Large intestine (tissue), 3 donors: ENCODE results near the gene ATP11A. TPM values are rescaled to one million over a fixed set of nuclear protein-coding genes. Genes with fewer than 3 reads are reported as not detected.
A peak's percentile ranks its signal among the peaks of the same experiment; 100 is the strongest.
"Not testable (repeated sequence)": the region's sequence is repeated elsewhere in the genome, so short reads cannot be mapped to it uniquely, and the experiment has no call there.

Experiments
- DNase-seq, 2 donors: peaks; one replicate each; pipeline versions ENCODE4 v3.0.0 to v3.0.0-alpha.2; 2013
- H3K27ac ChIP-seq: one replicate; pipeline ENCODE4 v1.5.1; 2013; ENCODE audit warnings: low read length
- H3K27me3 ChIP-seq: 2 replicates; pipeline ENCODE4 v1.6.1; 2013; ENCODE audit warnings: low read length; ENCODE audit not compliant: control insufficient read depth, insufficient read depth
- H3K36me3 ChIP-seq: 2 replicates; pipeline ENCODE4 v1.6.1; 2013; ENCODE audit warnings: low read length; ENCODE audit not compliant: control insufficient read depth, insufficient read depth
- H3K4me1 ChIP-seq: one replicate; pipeline ENCODE4 v1.6.1; 2013; ENCODE audit warnings: low read length; ENCODE audit not compliant: control insufficient read depth, insufficient read depth
- H3K4me3 ChIP-seq: one replicate; pipeline ENCODE4 v1.5.1; 2013; ENCODE audit warnings: low read length
- H3K9me3 ChIP-seq: one replicate; pipeline ENCODE4 v1.6.1; 2013; ENCODE audit warnings: mild to moderate bottlenecking, low read depth, low read length, moderate library complexity; ENCODE audit not compliant: control insufficient read depth
- WGBS: methylation state at CpG from one replicate; pipeline ENCODE4 v1.1.5; 2013; ENCODE audit warnings: low lambda C conversion rate; ENCODE audit not compliant: insufficient coverage; 5-methylcytosine and 5-hydroxymethylcytosine counted together
- polyA plus RNA-seq: library from polyadenylated mRNA; unstranded; fragments of 120-200 nt; gene quantifications from one replicate; pipeline ENCODE4 v1.2.1, GENCODE V29; 2013

The ATP11A gene
- polyA plus RNA-seq, 1 donor = 95.6 TPM

DNA sequence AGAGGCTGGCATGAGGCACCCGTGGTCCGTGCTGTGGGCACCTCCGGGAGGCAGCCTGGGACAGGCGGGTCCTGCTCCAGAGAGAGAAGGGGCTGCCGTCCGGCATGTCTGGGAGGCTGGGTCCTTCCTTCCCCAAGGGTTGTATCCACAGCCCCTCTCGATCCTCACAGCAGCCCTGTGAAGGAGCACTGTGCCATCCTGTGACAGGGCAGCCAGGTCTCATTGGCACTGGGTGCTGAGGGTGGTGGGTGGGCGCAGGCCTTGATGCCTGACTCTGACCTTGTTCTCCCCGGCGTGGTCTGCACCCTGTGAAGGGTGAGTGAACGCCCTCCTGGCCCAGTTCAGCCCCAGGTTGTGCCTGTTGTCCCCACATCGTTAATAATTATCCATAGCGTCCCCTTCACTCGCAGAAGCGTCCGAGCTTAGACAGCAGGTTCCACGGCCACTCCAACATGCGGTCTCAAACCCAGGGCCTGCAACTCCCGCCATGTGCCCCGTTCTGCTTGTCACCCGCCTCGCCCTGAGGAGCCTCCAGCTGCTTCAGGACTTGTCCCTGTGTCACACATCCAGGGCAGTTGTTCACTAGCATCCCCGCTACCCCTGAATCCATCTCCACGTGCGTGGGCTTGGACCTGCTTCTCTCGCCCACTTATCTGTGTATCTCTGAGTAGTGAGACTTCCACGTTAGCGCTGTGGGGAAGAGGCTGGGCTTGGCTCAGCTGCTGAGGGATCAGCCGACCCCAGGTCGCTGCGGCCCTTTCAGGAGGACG, 10.6 kb downstream of the ATP11A start:
- peaks cover 11% of the 10 kb centered on the region for H3K4me1 ChIP-seq
- DNase-seq = no peak
- peaks cover 22% of the 10 kb centered on the region for H3K36me3 ChIP-seq
- H3K9me3 ChIP-seq = peaks cover 6% of the 10 kb centered on the region
- no peaks in the 10 kb centered on the region for H3K27me3 ChIP-seq
- H3K4me3 ChIP-seq = no peak overlapping the region
- no CpG with 5 or more reads among the region's 32 CpGs for WGBS
- H3K27ac ChIP-seq = no peak overlapping the region

DNA sequence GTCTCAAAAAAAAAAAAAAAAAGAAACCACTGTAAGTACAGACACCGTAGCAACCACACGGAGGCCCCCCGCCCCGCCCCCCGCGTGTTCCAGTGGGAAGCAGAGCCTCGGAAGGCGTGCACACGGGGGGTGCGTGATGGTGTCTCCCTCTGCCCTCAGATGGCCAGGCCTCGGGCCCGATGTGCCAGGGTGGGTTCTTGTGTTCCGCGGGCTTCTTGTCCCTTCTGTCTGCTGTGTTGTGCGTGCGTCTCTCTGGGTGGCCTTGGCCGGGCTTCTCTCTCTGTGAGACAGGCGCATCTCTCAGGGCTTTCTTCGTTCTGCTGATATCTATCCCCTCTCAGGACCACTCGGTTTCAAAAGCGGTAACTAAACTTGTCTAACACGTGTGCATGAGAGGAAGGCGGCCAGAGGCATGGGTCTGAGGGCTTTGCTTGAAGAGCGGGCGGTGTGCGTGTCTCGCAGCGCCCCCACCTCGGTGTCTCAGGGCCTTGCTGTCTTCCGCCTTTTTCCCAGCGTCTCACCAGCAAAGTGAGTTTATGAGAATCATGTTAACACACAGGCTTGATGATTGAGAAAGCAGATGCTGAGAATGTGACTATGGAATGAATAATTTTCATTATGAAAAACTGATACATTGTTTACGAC, 12.6 kb downstream of the ATP11A start:
- peak overlapping the region; percentile 17 for H3K27ac ChIP-seq
- WGBS = 80% methylated on average over 1 of the region's 32 CpGs
- peaks cover 8% of the 10 kb centered on the region for H3K4me1 ChIP-seq
- no peak for DNase-seq
- peaks cover 6% of the 10 kb centered on the region for H3K9me3 ChIP-seq
- no peaks in the 10 kb centered on the region for H3K27me3 ChIP-seq
- H3K4me3 ChIP-seq = no peak overlapping the region
- H3K36me3 ChIP-seq = peaks cover 11% of the 10 kb centered on the region

DNA sequence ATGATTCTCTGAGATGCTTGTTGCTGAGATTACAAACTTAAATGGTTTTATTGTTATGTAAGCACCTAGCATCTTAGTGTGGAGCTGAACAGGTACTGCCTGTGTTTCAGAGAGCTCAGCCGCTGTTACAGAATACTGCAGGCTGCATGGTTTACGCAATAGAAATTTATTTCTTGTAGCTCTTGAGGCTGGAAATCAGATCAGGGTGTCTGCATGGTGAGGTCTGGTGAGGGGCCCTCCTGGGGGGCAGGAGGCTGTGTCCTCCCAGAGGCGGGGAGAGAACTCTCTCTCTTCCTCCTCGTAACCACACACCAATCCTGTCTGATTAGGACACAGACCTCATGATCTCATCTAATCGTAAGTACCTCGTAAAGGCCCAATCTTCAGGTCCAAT, 13.1 kb downstream of the ATP11A start:
- no peak for DNase-seq
- Histone ChIP-seq H3K4me3 (no peak overlapping the region), H3K9me3 (peaks cover 6% of the 10 kb centered on the region), H3K27me3 (no peaks in the 10 kb centered on the region), H3K4me1 (peaks cover 5% of the 10 kb centered on the region), H3K27ac (peak overlapping the region; percentile 17), H3K36me3 (peaks cover 11% of the 10 kb centered on the region)
- no CpG with 5 or more reads among the region's 6 CpGs for WGBS

- Histone ChIP-seq H3K4me1 (peaks cover 5% of the 10 kb centered on the region), H3K27ac (no peak overlapping the region), H3K9me3 (peaks cover 6% of the 10 kb centered on the region), H3K27me3 (no peaks in the 10 kb centered on the region), H3K36me3 (peaks cover 11% of the 10 kb centered on the region), H3K4me3 (no peak overlapping the region)
- WGBS = 80% methylated on average over 4 of the region's 22 CpGs
- DNase-seq = no peak
These were observed 13.8 kb downstream of the ATP11A start for GRCh38 chr13:112703449-112704284.

- no peak for DNase-seq
- Histone ChIP-seq H3K36me3 (peaks cover 11% of the 10 kb centered on the region), H3K27ac (no peak overlapping the region), H3K4me1 (peaks cover 9% of the 10 kb centered on the region), H3K27me3 (no peaks in the 10 kb centered on the region), H3K9me3 (peaks cover 6% of the 10 kb centered on the region), H3K4me3 (no peak overlapping the region)
- WGBS = 89% methylated on average over 1 of the region's 17 CpGs
These were observed 14.7 kb downstream of the ATP11A start for GRCh38 chr13:112704308-112705145.

GRCh38 chr13:112705286-112705685, 15.4 kb downstream of the ATP11A start:
- peaks cover 6% of the 10 kb centered on the region for H3K9me3 ChIP-seq
- DNase-seq = no peak
- 100% methylated on average over 1 of the region's 17 CpGs for WGBS
- H3K4me1 ChIP-seq = peaks cover 16% of the 10 kb centered on the region
- H3K36me3 ChIP-seq = peaks cover 11% of the 10 kb centered on the region
- no peak overlapping the region for H3K27ac ChIP-seq
- H3K4me3 ChIP-seq = no peak overlapping the region
- H3K27me3 ChIP-seq = no peaks in the 10 kb centered on the region

GRCh38 chr13:112706171-112706570, 16.3 kb downstream of the ATP11A start:
- no peak overlapping the region for H3K27ac ChIP-seq
- peaks cover 9% of the 10 kb centered on the region for H3K36me3 ChIP-seq
- WGBS = 100% methylated on average over 1 of the region's 4 CpGs
- no peak for DNase-seq
- H3K9me3 ChIP-seq = peaks cover 6% of the 10 kb centered on the region
- H3K4me3 ChIP-seq = no peak overlapping the region
- H3K4me1 ChIP-seq = peaks cover 21% of the 10 kb centered on the region
- H3K27me3 ChIP-seq = no peaks in the 10 kb centered on the region

GRCh38 chr13:112708560-112709240, 18.9 kb downstream of the ATP11A start:
- Histone ChIP-seq H3K4me3 (no peak overlapping the region), H3K36me3 (peaks cover 3% of the 10 kb centered on the region), H3K4me1 (peaks cover 32% of the 10 kb centered on the region), H3K9me3 (no peaks in the 10 kb centered on the region), H3K27ac (no peak overlapping the region), H3K27me3 (no peaks in the 10 kb centered on the region)
- DNase-seq = no peak
- no CpG with 5 or more reads among the region's 11 CpGs for WGBS

GRCh38 chr13:112709316-112709715, 19.5 kb downstream of the ATP11A start:
- H3K27me3 ChIP-seq, DNase-seq, H3K9me3 ChIP-seq, H3K27ac ChIP-seq, H3K4me3 ChIP-seq, H3K36me3 ChIP-seq: not testable (repeated sequence)
- H3K4me1 ChIP-seq = peaks cover 32% of the 10 kb centered on the region
- 33% methylated on average over 1 of the region's 3 CpGs for WGBS
